Right atrium auricular region (tissue), 2 donors: ENCODE data around the gene MAP4K3. TPM values are rescaled to one million over a fixed set of nuclear protein-coding genes. Genes with fewer than 3 reads are reported as not detected.

Experiments used
- DNase-seq: peaks from one replicate; pipeline ENCODE4 v3.0.0-alpha.2; 2019; ENCODE audit warnings: low spot score
- H3K27ac ChIP-seq, 2 donors: fragments of 200-600 bp; sonication (generic); 1 replicate in 1 of 2; 2 replicates in 1 of 2; pipeline ENCODE4 v1.5.1; 2016 to 2019
- H3K27me3 ChIP-seq, 2 donors: fragments of 200-600 bp; sonication (generic); one replicate each; pipeline versions ENCODE4 v1.5.1 to v1.6.0; 2017 to 2019
- H3K36me3 ChIP-seq: fragments of 200-600 bp; sonication (generic); one replicate; pipeline ENCODE4 v1.5.1; 2016
- H3K4me1 ChIP-seq, 2 donors: fragments of 200-600 bp; sonication (generic); one replicate each; pipeline versions ENCODE4 v1.5.1 to v1.6.0; 2017 to 2019
- H3K4me3 ChIP-seq, 2 donors: fragments of 200-600 bp; sonication (generic); 1 replicate in 1 of 2; 2 replicates in 1 of 2; pipeline ENCODE4 v1.5.1; 2017 to 2019; ENCODE audit warnings: mild to moderate bottlenecking in 1 of 2, moderate library complexity in 1 of 2
- H3K9me3 ChIP-seq, 2 donors: fragments of 200-600 bp; sonication (generic); one replicate each; pipeline ENCODE4 v1.5.1; 2019
- total RNA-seq, 2 donors: library from RNA; depleted of rRNA; stranded (reverse); fragments of >200 nt; gene quantifications; one replicate each; pipeline ENCODE4 v1.1.0, GENCODE V29; 2016
- TF ChIP-seq, protein P1 (sequence below), 2 donors: fragments of 200-600 bp; sonication (generic); IDR thresholded peaks; one replicate each; pipeline ENCODE4 v1.5.1; 2019; ENCODE audit warnings: antibody characterized with exemption in 2 of 2

MAP4K3 gene
- total RNA-seq, 2 donors from 2014 or later = 26.2 to 28.9 TPM

- Histone ChIP-seq H3K27me3 (no peaks in the 10 kb centered on the region), H3K27ac (no peak overlapping the region), H3K9me3 (no peaks in the 10 kb centered on the region), H3K36me3 (no peaks in the 10 kb centered on the region), H3K4me1 (peaks cover 6 to 42% of the 10 kb centered on the region in 2 donors), H3K4me3 (no peak overlapping the region)
- DNase-seq = no peak
- TF ChIP-seq, protein P1, sequence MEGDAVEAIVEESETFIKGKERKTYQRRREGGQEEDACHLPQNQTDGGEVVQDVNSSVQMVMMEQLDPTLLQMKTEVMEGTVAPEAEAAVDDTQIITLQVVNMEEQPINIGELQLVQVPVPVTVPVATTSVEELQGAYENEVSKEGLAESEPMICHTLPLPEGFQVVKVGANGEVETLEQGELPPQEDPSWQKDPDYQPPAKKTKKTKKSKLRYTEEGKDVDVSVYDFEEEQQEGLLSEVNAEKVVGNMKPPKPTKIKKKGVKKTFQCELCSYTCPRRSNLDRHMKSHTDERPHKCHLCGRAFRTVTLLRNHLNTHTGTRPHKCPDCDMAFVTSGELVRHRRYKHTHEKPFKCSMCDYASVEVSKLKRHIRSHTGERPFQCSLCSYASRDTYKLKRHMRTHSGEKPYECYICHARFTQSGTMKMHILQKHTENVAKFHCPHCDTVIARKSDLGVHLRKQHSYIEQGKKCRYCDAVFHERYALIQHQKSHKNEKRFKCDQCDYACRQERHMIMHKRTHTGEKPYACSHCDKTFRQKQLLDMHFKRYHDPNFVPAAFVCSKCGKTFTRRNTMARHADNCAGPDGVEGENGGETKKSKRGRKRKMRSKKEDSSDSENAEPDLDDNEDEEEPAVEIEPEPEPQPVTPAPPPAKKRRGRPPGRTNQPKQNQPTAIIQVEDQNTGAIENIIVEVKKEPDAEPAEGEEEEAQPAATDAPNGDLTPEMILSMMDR (IDR thresholded peaks at IDR 0.05) = no peak
These were observed 17.5 kb downstream of the MAP4K3 start for GRCh38 chr2:39419282-39420223.

DNA sequence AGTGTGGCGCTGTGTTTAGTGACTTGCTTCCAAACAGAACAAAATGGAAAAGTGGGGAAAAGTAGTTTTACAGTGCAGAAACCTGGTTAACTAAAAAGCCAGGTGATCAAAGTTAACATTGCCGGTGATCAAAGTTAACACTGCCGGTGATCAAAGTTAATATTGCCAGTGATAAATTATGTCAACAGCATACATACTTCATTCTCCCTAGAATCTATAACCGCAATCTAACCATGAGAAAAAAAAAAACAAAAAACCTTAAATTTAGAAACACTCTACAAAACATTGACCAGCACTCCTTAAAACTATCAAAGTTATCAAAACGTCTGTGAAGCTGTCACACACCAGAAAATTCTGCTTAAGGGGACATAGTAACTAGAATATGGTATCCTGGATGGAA, 18.6 kb downstream of the MAP4K3 start:
- Histone ChIP-seq H3K27ac (no peak overlapping the region), H3K9me3 (no peaks in the 10 kb centered on the region), H3K4me3 (no peak overlapping the region), H3K4me1 (peaks cover 6 to 47% of the 10 kb centered on the region in 2 donors), H3K36me3 (no peaks in the 10 kb centered on the region), H3K27me3 (no peaks in the 10 kb centered on the region)
- DNase-seq = no peak
- TF ChIP-seq, protein P1 (IDR thresholded peaks at IDR 0.05) = no peak

DNA sequence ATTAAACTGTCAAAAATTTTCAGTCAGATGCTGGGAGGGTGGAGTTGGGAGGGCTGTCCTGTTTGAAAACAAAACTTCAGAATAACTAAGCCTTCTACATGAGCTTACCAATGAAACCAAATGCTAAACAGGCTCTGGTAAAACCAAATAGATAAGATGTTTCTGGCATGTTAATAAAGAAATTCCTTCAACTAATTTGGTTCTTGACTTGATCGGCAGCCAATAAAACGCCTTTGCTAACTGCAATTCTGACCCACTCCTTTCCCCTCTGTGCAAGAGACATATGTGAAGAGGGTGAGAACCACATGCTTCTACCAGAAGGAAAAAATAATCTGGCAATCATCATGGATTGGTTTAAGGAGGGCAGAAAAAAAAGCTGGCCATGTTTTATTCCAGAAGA, 20.9 kb downstream of the MAP4K3 start:
- Histone ChIP-seq H3K4me1 (peaks cover 6 to 69% of the 10 kb centered on the region in 2 donors), H3K4me3 (no peak overlapping the region), H3K36me3 (no peaks in the 10 kb centered on the region), H3K27ac (no peak overlapping the region), H3K9me3 (no peaks in the 10 kb centered on the region), H3K27me3 (no peaks in the 10 kb centered on the region)
- DNase-seq = no peak
- TF ChIP-seq, protein P1 (IDR thresholded peaks at IDR 0.05) = no peak

DNA sequence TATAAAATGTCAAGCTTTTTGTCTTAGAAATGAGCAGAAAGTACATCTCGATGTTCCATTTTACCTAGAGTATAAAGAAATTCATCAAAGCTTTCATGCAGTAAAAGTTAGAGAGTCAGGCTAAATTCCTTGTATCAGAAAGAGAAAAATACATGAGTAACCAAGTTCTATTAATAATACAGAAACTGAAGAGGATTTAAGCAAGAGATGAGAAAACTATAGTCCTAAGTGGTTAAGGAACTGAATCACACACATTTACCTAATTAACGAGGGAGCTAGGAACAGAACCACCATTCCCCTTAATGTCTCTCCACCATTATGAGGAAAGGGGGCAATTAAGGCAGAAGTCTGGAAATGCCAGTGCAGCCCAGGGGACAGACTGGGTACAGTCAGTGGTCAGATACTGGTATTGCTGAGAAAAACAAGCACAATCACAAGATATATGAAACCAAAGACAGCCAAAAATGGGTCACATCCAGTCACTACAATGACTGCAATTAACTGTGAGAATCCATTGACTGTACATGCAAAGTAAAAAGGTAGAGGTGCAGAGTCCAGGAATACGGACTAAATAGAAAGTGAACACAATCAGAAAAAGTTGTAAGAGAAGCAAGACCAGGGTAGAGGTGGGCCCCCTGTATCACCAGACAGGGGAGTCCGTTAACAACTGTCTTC, 23.9 kb downstream of the MAP4K3 start:
- Histone ChIP-seq H3K4me3 (no peak overlapping the region), H3K4me1 (peaks cover 0 to 82% of the 10 kb centered on the region in 2 donors), H3K27me3 (no peaks in the 10 kb centered on the region), H3K9me3 (no peaks in the 10 kb centered on the region), H3K36me3 (no peaks in the 10 kb centered on the region), H3K27ac (no peak overlapping the region)
- no peak for DNase-seq
- TF ChIP-seq, protein P1 (IDR thresholded peaks at IDR 0.05) = no peak

DNA sequence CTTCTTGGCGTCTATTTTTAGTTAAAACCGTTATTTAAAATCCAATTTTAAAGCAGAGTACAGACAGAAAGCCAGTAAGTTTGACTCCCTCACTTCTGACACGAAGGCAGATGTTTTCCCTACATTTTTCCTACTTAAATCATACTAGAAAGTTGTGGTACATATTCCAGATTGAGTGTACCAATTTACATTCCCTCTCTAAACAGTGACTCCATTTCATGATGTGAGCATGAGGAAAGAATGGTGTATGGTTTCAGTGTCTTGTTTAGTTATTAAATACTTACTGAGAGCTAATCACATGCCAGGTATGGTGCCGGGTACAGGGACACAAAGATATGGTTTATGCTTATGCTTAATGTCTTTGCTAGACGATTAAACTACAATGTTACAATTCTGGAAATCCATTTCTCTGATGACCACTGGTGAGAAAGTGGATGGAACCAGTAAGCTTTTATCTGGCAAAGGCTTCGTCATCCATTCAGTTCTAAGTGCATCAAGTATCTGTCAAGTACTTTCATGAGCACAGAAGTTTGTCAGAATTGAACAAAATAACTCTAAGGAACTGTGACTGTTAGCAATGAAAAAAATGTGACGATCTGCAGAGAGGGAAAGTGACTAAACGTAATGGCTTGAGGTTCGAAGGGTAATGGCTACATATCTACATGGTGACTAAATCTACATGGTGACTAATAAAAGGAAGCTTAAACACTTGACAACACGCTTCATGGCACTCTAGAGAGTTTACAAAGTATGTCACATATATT, 25.7 kb downstream of the MAP4K3 start:
- no peaks in the 10 kb centered on the region for H3K9me3 ChIP-seq
- H3K36me3 ChIP-seq = no peaks in the 10 kb centered on the region
- no peaks in the 10 kb centered on the region for H3K27me3 ChIP-seq
- H3K4me1 ChIP-seq = peaks cover 0 to 83% of the 10 kb centered on the region in 2 donors
- TF ChIP-seq, protein P1 (IDR thresholded peaks at IDR 0.05) = no peak
- DNase-seq = no peak
- H3K4me3 ChIP-seq = no peak overlapping the region
- peak overlapping the region in 1 of 2 donors; percentile 20 for H3K27ac ChIP-seq
